SU-DHL-6 (cell line): Measurements from ENCODE around the gene B4GALNT1.

ENCODE experiments used
- H2AFZ ChIP-seq: fragments of 200-600 bp; sonication (generic); 2 replicates; pipeline ENCODE4 v1.6.1; 2014; ENCODE audit warnings: low read depth, mild to moderate bottlenecking, moderate library complexity, mixed read lengths, antibody characterized with exemption, low read length; ENCODE audit not compliant: severe bottlenecking
- H3F3A ChIP-seq: fragments of 200-600 bp; shearing (Covaris generic); 2 replicates; pipeline ENCODE4 v1.6.0; 2016; ENCODE audit warnings: antibody characterized with exemption, mild to moderate bottlenecking; ENCODE audit not compliant: insufficient read depth
- H3K27ac ChIP-seq: fragments of 200-600 bp; sonication (generic); 2 replicates; pipeline ENCODE4 v1.5.1; 2016; ENCODE audit warnings: low read depth, mild to moderate bottlenecking, low read length, moderate library complexity, mixed read lengths
- H3K27me3 ChIP-seq: fragments of 200-600 bp; sonication (generic), shearing (Covaris generic); 2 replicates; pipeline ENCODE4 v1.6.0; 2014; ENCODE audit warnings: mild to moderate bottlenecking, low read length
- H3K36me3 ChIP-seq: fragments of 200-600 bp; sonication (generic); 2 replicates; pipeline ENCODE4 v1.6.1; 2014; ENCODE audit warnings: mild to moderate bottlenecking, low read length, mixed read lengths
- H3K4me2 ChIP-seq: fragments of 300-600, 200-600 bp; shearing (Covaris generic), sonication (generic); 2 replicates; pipeline ENCODE4 v1.6.0; 2014; ENCODE audit warnings: low read length, low read depth, mild to moderate bottlenecking; ENCODE audit not compliant: poor library complexity, severe bottlenecking
- H3K4me3 ChIP-seq: fragments of 200-600 bp; sonication (generic); 2 replicates; pipeline ENCODE4 v1.5.1; 2014; ENCODE audit warnings: antibody characterized with exemption, low read length, mild to moderate bottlenecking, mixed read lengths; ENCODE audit not compliant: insufficient read depth, poor library complexity, severe bottlenecking
- H3K79me2 ChIP-seq: fragments of 200-600 bp; sonication (generic); 2 replicates; pipeline ENCODE4 v1.6.1; 2014; ENCODE audit warnings: mild to moderate bottlenecking, low read length, moderate library complexity; ENCODE audit not compliant: insufficient read depth
- H3K9ac ChIP-seq: fragments of 200-600 bp; sonication (generic); 2 replicates; pipeline ENCODE4 v1.7.0; 2014; ENCODE audit warnings: mild to moderate bottlenecking, low read length
- H3K9me2 ChIP-seq: fragments of 200-600 bp; sonication (generic); replicated peaks from 2 replicates; pipeline ENCODE4 v1.6.1; 2014; ENCODE audit warnings: low read length; ENCODE audit not compliant: insufficient read depth
- H3K9me3 ChIP-seq: fragments of 200-600 bp; sonication (generic); 2 replicates; pipeline ENCODE4 v1.6.1; 2014; ENCODE audit warnings: low read length, mixed read lengths; ENCODE audit not compliant: insufficient read depth
- H4K20me1 ChIP-seq: fragments of 200-600 bp; sonication (generic); 2 replicates; pipeline ENCODE4 v1.6.1; 2014; ENCODE audit warnings: low read depth, mild to moderate bottlenecking, antibody characterized with exemption, low read length, moderate library complexity, mixed read lengths
- CTCF ChIP-seq: fragments of 200-600 bp; sonication (generic); IDR thresholded peaks from one replicate; pipeline ENCODE4 v1.5.1; 2017; ENCODE audit warnings: antibody characterized with exemption, mild to moderate bottlenecking, low read length, moderate library complexity; ENCODE audit not compliant: insufficient read depth, poor library complexity, severe bottlenecking
- EZH2phosphoT487 ChIP-seq: fragments of 200-600 bp; sonication (generic), shearing (Covaris generic); conservative IDR thresholded peaks from 2 replicates; pipeline ENCODE4 v1.6.1; 2018; ENCODE audit warnings: mild to moderate bottlenecking, antibody characterized with exemption, low read length, moderate library complexity, mixed read lengths

Gene B4GALNT1

GRCh38 chr12:57605811-57606311, 27.1 kb downstream of the B4GALNT1 start:
- H3K9me3 ChIP-seq = no peaks in the 10 kb centered on the region
- no peaks in the 10 kb centered on the region for H4K20me1 ChIP-seq
- no peak overlapping the region for H2AFZ ChIP-seq
- no peak for TF ChIP-seq CTCF
- TF ChIP-seq EZH2phosphoT487 = no peak
- no peak overlapping the region for H3K27ac ChIP-seq
- H3K4me2 ChIP-seq = no peak overlapping the region
- H3K36me3 ChIP-seq = no peaks in the 10 kb centered on the region
- no peaks in the 10 kb centered on the region for H3K27me3 ChIP-seq
- H3F3A ChIP-seq = 0 out of 2 replicates have a peak, but pooled peaks cover 6% of the 10 kb centered on the region
- H3K9ac ChIP-seq = no peak overlapping the region
- H3K9me2 ChIP-seq = no peaks in the 10 kb centered on the region
- no peak overlapping the region for H3K4me3 ChIP-seq
- H3K79me2 ChIP-seq = no peaks in the 10 kb centered on the region

DNA sequence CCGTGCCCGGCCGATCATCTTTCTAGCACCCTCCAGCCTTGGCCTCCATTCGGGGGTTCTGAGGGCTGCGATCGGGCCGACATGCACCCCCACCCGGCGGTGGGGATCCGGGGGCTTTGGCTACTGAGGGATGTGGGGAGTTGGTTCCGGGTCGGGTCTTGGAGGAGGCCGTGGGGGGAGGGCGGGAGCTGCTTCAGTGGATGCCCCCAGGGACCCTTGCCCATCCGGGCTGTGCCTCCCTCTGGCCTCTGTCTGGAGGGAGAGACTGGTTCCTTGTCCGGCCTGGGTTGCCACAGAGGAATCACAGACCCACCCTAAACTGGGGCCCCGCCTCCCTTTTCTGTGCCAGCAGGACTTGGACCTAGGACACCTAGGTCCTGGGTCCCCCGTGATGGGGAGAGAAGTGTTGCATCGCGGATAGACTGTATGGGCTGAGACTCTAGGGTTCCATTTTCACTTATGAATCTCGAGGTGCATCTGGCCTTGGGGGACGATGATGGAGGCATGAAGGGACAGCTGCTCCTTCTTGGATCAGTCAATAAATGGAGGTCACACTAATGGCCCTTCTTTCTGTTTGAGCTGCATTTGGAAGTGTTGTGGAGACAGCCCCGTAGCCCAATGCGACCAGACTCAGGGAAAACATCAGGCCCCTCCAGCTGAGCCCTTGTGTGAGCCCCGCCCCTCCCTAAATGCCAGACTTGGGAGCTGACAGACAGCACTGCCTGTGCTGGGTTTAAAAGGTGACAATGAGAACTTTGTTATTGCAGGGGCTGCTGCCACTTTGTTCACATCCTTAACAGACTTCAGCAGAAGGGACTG, 27.8 kb downstream of the B4GALNT1 start:
- H3K4me3 ChIP-seq = no peak overlapping the region

DNA sequence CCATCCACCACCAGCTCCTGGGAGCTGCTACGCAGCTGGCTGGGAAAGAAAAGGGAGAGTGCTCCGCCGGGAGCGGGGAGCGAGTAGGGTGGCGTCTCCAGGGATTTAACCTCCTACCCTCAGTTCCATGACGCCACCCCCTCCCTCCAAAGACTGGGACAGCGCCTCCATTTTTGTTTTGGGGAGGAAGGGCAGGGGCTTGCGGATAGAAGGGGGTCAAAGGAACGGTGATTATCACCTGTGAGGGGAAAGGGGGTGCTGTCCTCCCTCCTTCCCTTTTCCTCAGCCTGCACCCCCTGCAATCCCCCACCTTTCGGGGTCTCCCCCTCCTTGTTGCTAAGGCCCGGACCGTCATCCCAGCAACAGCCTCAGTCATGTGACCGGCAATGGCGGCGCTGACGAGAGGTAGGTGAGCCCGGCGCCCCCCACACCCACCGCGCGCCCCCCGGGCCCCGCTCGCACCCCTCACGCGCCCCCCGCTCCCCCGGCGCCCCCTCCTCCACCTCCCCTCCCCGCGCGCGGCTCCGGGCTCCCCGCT, 28.5 kb downstream of the B4GALNT1 start, which contains the start of gene DTX3:
TSS of gene DTX3 (plus strand) at position 371 of the 538 bp plus-strand sequence. CDS start 1,694 bp downstream, outside the sequence.
- Histone ChIP-seq H2AFZ (no peak within 1 kb of the TSS), H3K9ac (no peak within 1 kb of the TSS), H3K27ac (no peak within 1 kb of the TSS), H4K20me1 (no peaks in the 10 kb centered on the region), H3K79me2 (no peaks in the 10 kb centered on the region), H3K4me2 (no peak within 1 kb of the TSS), H3K9me3 (no peaks in the 10 kb centered on the region), H3K4me3 (no peak within 1 kb of the TSS), H3K9me2 (no peaks in the 10 kb centered on the region), H3K36me3 (no peaks in the 10 kb centered on the region), H3F3A (0 out of 2 replicates have a peak, but pooled peaks cover 6% of the 10 kb centered on the region), H3K27me3 (no peaks in the 10 kb centered on the region)
- no peak for TF ChIP-seq CTCF
- no peak for TF ChIP-seq EZH2phosphoT487

More for the DNA sequence above, 27.8 kb downstream of the B4GALNT1 start:
- Histone ChIP-seq H3K9ac (no peak overlapping the region), H3K27ac (no peak overlapping the region), H4K20me1 (no peaks in the 10 kb centered on the region), H3K27me3 (no peaks in the 10 kb centered on the region), H2AFZ (no peak overlapping the region), H3K36me3 (no peaks in the 10 kb centered on the region), H3K9me2 (no peaks in the 10 kb centered on the region), H3K9me3 (no peaks in the 10 kb centered on the region), H3K4me2 (no peak overlapping the region), H3K79me2 (no peaks in the 10 kb centered on the region), H3F3A (0 out of 2 replicates have a peak, but pooled peaks cover 6% of the 10 kb centered on the region)
- no peak for TF ChIP-seq EZH2phosphoT487
- no peak for TF ChIP-seq CTCF
